LNCaP clone FGC (cell line): Measurements from ENCODE around the gene NRXN3.

Experiments
- DNase-seq: peaks from one replicate; pipeline ENCODE4 v3.0.0-alpha.2; 2011; ENCODE audit warnings: low read depth
- H3K4me3 ChIP-seq: 2 replicates; pipeline ENCODE4 v1.5.1; 2011; ENCODE audit warnings: mild to moderate bottlenecking, low read depth, low read length, control low read depth
- CTCF ChIP-seq: IDR thresholded peaks from 2 replicates; pipeline ENCODE4 v1.5.1; 2012; ENCODE audit warnings: mild to moderate bottlenecking; ENCODE audit not compliant: control insufficient read depth, insufficient read depth; ENCODE audit errors: extremely low read depth

The NRXN3 gene

GRCh38 chr14:79645753-79646362 lies 1475.7 kb downstream of the NRXN3 start:
- TF ChIP-seq CTCF, result no peak
- H3K4me3 ChIP-seq, result no peak overlapping the region
- no peak for DNase-seq

GRCh38 chr14:79649856-79650255 lies 1479.7 kb downstream of the NRXN3 start:
- no peak overlapping the region for H3K4me3 ChIP-seq
- DNase-seq, result no peak

GRCh38 chr14:79652513-79653307 lies 1482.5 kb downstream of the NRXN3 start:
- DNase-seq, result no peak
- no peak for TF ChIP-seq CTCF
- no peak overlapping the region for H3K4me3 ChIP-seq

More at GRCh38 chr14:79649856-79650255, 1479.7 kb downstream of the NRXN3 start:
- TF ChIP-seq CTCF, result no peak

DNA sequence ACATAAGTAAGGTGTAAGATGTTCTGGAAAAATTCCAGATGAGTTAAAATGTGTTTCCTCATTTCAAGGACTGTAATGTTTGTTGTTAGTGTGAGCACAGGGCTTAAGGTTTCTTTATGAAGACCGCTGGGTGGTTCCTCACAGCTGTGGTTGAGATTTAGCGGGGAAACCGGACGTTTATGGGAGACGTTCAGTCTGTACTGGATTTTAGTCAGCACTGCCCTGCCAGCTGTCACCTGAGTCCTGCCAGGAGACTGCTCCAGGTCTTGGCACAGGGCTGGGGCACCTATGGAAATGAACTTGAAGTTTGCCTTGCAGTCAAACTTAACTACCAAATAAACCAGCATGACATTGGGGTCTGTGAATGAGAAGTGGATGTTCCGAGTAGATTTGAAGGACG lies 1485.9 kb downstream of the NRXN3 start:
- no peak for TF ChIP-seq CTCF
- no peak for DNase-seq
- no peak overlapping the region for H3K4me3 ChIP-seq

DNA sequence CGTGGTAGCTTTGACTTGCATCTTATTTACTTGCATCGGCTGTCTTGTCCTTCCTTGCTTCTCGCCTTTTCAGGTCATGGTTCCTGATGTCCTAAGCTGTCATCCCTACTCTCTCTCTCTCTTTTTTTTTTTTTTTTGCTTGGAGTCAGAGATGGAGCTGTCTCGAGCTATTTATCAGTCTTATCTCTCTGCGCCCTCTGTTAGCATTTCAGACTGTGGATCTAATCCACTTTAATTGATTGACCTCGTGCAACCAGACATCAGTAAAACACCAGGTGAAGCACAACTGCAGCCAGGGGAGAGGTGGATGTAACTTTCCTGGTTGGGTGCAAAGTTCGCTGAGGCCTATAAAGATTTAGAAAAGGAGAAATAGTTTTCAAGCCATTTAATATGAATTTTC lies 1486.3 kb downstream of the NRXN3 start:
- TF ChIP-seq CTCF, result no peak
- H3K4me3 ChIP-seq, result no peak overlapping the region
- no peak for DNase-seq

DNA sequence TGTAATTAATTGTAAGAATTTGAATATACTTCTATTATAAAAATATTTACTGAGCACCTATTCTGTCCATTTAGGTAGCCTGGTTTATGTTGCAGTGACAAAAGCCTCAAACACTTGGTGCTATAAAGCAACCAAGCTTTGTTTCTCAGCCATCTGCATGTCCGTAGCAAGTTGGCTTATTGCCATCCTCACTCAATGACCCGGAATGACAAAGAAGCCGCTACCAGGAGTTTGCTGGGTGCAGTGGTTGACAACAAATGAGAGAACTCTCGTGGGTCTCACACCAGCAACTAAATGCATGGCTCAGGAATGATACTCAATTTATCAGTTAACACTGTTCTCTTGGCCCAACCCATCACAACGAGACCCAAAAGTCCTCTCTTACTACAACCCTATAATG lies 1488.0 kb downstream of the NRXN3 start:
- TF ChIP-seq CTCF, result no peak
- no peak for DNase-seq
- H3K4me3 ChIP-seq, result no peak overlapping the region
